DOHH2 (cell line): ENCODE results near the gene NEU3.

Experiments
- H3F3A ChIP-seq: fragments of 200-600 bp; sonication (generic), shearing (Covaris generic); 2 replicates; pipeline ENCODE4 v1.6.0; 2016; ENCODE audit warnings: antibody characterized with exemption, mild to moderate bottlenecking; ENCODE audit not compliant: control insufficient read depth, insufficient read depth
- H3K27ac ChIP-seq: fragments of 200-600 bp; sonication (generic); 2 replicates; pipeline ENCODE4 v1.5.1; 2014; ENCODE audit warnings: low read depth, mild to moderate bottlenecking, low read length, moderate library complexity
- H3K27me3 ChIP-seq: fragments of 200-600 bp; sonication (generic); 2 replicates; pipeline ENCODE4 v1.6.1; 2014; ENCODE audit warnings: mild to moderate bottlenecking, low read length, mixed read lengths; ENCODE audit not compliant: control insufficient read depth
- H3K36me3 ChIP-seq: fragments of 200-600 bp; sonication (generic); 2 replicates; pipeline ENCODE4 v1.6.1; 2014; ENCODE audit warnings: mild to moderate bottlenecking, low read length, moderate library complexity, mixed read lengths; ENCODE audit not compliant: control insufficient read depth
- H3K4me1 ChIP-seq: fragments of 200-600 bp; sonication (generic); 2 replicates; pipeline ENCODE4 v1.6.1; 2014; ENCODE audit warnings: mild to moderate bottlenecking, low read length, mixed read lengths; ENCODE audit not compliant: control insufficient read depth
- H3K4me2 ChIP-seq: fragments of 200-600 bp; sonication (generic); 2 replicates; pipeline ENCODE4 v1.6.0; 2014; ENCODE audit warnings: mild to moderate bottlenecking, low read length, moderate library complexity
- H3K4me3 ChIP-seq: fragments of 200-600 bp; sonication (generic); 2 replicates; pipeline ENCODE4 v1.5.1; 2014; ENCODE audit warnings: mild to moderate bottlenecking, low read length, mixed read lengths
- H3K79me2 ChIP-seq: fragments of 200-600 bp; sonication (generic); 2 replicates; pipeline ENCODE4 v1.6.1; 2014; ENCODE audit warnings: mild to moderate bottlenecking, low read length, mixed read lengths; ENCODE audit not compliant: control insufficient read depth
- H3K9me2 ChIP-seq: fragments of 200-600 bp; sonication (generic); replicated peaks from 2 replicates; pipeline ENCODE4 v1.6.1; 2014; ENCODE audit warnings: mild to moderate bottlenecking, low read length, mixed read lengths; ENCODE audit not compliant: control insufficient read depth
- H3K9me3 ChIP-seq: fragments of 200-600 bp; sonication (generic); 2 replicates; pipeline ENCODE4 v1.6.1; 2014; ENCODE audit warnings: antibody characterized with exemption, low read length, mixed read lengths; ENCODE audit not compliant: control insufficient read depth, insufficient read depth
- H4K20me1 ChIP-seq: fragments of 200-600 bp; sonication (generic); 2 replicates; pipeline ENCODE4 v1.6.0; 2014; ENCODE audit warnings: low read depth, mild to moderate bottlenecking, antibody characterized with exemption, low read length, moderate library complexity; ENCODE audit not compliant: control insufficient read depth, insufficient read depth
- EZH2phosphoT487 ChIP-seq: fragments of 200-600 bp; sonication (generic); IDR thresholded peaks from 2 replicates; pipeline ENCODE4 v1.6.1; 2017; ENCODE audit warnings: borderline replicate concordance, mild to moderate bottlenecking, antibody characterized with exemption, low read length, moderate library complexity, mixed read lengths
- TF ChIP-seq, protein P1 (sequence below): fragments of 200-600 bp; sonication (generic); IDR thresholded peaks from one replicate; pipeline ENCODE4 v1.5.1; 2014; ENCODE audit warnings: antibody characterized with exemption, mild to moderate bottlenecking, low read depth, low read length; ENCODE audit not compliant: poor library complexity, severe bottlenecking

NEU3 gene

DNA sequence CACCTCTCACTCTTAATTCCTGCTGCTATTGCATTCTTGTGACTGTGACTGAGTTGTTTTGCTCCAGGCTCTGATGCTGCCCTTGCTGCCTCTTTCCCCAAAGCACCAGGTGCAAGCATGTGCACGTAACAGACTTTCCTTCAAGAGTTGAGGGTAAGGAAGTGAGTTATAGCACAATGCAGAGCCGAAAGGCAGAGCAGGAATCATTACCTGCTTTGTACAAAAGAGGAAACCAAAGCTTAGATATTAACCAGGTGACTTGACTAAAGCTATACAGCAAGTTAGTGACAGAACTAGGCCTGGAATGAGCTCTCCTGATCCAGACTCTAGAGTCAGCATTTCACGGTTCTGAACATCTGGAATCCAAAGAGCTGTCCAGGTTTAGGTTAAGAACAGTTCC lies 33.6 kb downstream of the NEU3 start:
- Histone ChIP-seq H3K9me3 (no peaks in the 10 kb centered on the region), H3K4me3 (no peak overlapping the region), H3K9me2 (no peaks in the 10 kb centered on the region), H3K27ac (no peak overlapping the region), H3K27me3 (no peaks in the 10 kb centered on the region), H3K4me2 (no peak overlapping the region), H3K36me3 (no peaks in the 10 kb centered on the region), H3K79me2 (no peaks in the 10 kb centered on the region), H4K20me1 (no peaks in the 10 kb centered on the region), H3F3A (no peaks in the 10 kb centered on the region), H3K4me1 (no peaks in the 10 kb centered on the region)
- TF ChIP-seq, protein P1, sequence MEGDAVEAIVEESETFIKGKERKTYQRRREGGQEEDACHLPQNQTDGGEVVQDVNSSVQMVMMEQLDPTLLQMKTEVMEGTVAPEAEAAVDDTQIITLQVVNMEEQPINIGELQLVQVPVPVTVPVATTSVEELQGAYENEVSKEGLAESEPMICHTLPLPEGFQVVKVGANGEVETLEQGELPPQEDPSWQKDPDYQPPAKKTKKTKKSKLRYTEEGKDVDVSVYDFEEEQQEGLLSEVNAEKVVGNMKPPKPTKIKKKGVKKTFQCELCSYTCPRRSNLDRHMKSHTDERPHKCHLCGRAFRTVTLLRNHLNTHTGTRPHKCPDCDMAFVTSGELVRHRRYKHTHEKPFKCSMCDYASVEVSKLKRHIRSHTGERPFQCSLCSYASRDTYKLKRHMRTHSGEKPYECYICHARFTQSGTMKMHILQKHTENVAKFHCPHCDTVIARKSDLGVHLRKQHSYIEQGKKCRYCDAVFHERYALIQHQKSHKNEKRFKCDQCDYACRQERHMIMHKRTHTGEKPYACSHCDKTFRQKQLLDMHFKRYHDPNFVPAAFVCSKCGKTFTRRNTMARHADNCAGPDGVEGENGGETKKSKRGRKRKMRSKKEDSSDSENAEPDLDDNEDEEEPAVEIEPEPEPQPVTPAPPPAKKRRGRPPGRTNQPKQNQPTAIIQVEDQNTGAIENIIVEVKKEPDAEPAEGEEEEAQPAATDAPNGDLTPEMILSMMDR, result no peak
- TF ChIP-seq EZH2phosphoT487, result no peak

DNA sequence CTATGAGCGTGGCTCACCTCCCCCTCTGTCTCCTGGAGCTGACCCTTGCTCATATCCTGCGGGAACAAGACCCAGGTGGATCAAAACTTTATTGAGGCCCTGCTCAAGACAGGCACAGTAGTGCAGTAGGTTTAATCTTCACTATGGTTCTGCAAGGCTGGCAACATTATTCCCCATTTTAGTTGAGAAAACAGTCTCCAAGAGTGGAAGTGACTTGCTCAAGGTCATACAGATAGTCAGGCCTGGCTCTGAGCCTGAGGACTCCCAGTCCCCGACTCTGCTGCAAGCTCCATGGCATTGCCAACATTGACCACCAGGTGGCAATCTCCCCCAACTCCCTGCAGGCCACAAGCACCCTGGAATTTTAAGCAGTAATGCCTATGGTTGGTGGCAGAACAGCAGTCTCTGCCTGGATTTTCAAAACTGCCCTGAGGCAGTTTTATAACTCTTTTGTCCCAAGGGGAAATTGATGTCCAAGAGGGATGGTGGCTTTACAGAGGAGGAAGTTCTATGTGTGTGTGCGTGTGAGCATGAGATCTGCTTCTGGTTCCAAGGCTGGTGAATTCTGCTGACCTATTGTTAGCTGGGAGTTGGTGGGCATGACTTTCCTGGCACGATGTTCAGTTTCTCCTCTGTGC lies 34.1 kb downstream of the NEU3 start:
- Histone ChIP-seq H3K4me2 (no peak overlapping the region), H3K27ac (no peak overlapping the region), H3K9me3 (no peaks in the 10 kb centered on the region), H3F3A (no peaks in the 10 kb centered on the region), H3K27me3 (no peaks in the 10 kb centered on the region), H3K36me3 (no peaks in the 10 kb centered on the region), H3K4me1 (no peaks in the 10 kb centered on the region), H3K4me3 (no peak overlapping the region), H3K79me2 (no peaks in the 10 kb centered on the region), H4K20me1 (no peaks in the 10 kb centered on the region), H3K9me2 (no peaks in the 10 kb centered on the region)
- no peak for TF ChIP-seq EZH2phosphoT487
- TF ChIP-seq, protein P1, result peak; percentile 96

DNA sequence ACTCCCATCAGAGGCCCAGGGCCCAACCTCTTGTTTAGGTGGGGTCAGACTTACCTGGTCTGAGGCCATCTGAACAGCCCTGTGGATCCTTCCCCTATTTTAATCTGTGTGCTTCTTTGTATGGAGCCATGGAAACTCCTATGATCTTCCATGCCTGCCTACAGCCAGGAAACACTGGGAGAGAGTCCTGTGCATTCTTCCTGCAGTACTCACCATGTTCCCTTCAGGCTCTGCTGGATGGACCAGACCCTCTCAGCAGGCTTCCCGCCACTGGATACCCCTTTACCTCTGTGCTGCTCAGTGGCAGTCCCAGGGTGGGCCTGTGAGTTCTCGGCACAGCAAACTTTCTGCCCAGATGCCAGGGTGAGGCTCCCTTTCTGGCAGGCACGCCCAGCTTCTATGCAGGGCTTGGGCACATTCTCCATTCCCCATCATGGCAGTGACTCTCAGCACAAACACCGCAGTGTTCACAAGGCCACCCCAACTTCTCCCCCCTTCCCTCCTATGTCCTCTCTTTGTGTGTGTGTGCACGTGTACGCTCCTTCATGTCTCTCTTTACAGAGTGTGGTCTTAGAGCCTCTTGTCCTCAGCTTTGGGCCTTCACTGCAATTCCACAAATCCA lies 34.8 kb downstream of the NEU3 start:
- H3K4me3 ChIP-seq, result no peak overlapping the region
- H3K27me3 ChIP-seq, result no peaks in the 10 kb centered on the region
- H3K4me2 ChIP-seq, result no peak overlapping the region
- no peak overlapping the region for H3K27ac ChIP-seq
- TF ChIP-seq, protein P1, result no peak
- TF ChIP-seq EZH2phosphoT487, result no peak
- no peaks in the 10 kb centered on the region for H3K36me3 ChIP-seq
- no peaks in the 10 kb centered on the region for H4K20me1 ChIP-seq
- no peaks in the 10 kb centered on the region for H3K9me2 ChIP-seq
- no peaks in the 10 kb centered on the region for H3K4me1 ChIP-seq
- H3K79me2 ChIP-seq, result no peaks in the 10 kb centered on the region
- H3K9me3 ChIP-seq, result no peaks in the 10 kb centered on the region
- no peaks in the 10 kb centered on the region for H3F3A ChIP-seq
